Breast epithelium (tissue), 4 donors: Measurements from ENCODE around the gene CRB2. TPM values are rescaled to one million over a fixed set of nuclear protein-coding genes. Genes with fewer than 3 reads are reported as not detected.

Experiments used
- DNase-seq, 2 donors: peaks; one replicate each; pipeline ENCODE4 v3.0.0-alpha.2; 2019; ENCODE audit warnings: low spot score in 2 of 2
- H3K27ac ChIP-seq, 2 donors: fragments of 200-600 bp; sonication (generic) in 1 of 2; one replicate each; pipeline ENCODE4 v1.5.1; 2016 to 2019; ENCODE audit warnings: mild to moderate bottlenecking in 1 of 2
- H3K27me3 ChIP-seq, 2 donors: fragments of 200-600 bp; sonication (generic) in 1 of 2; one replicate each; pipeline versions ENCODE4 v1.5.1 to v1.6.0; 2017 to 2019; ENCODE audit warnings: control low read depth in 1 of 2, mild to moderate bottlenecking in 1 of 2
- H3K36me3 ChIP-seq: fragments of 200-600 bp; one replicate; pipeline ENCODE4 v1.5.1; 2019
- H3K4me1 ChIP-seq, 2 donors: fragments of 200-600 bp; sonication (generic); one replicate each; pipeline ENCODE4 v1.5.1; 2016 to 2019; ENCODE audit warnings: control low read depth in 1 of 2
- H3K4me3 ChIP-seq, 3 donors: fragments of 200-600 bp; sonication (generic); 1 replicate in 2 of 3; 2 replicates in 1 of 3; pipeline ENCODE4 v1.5.1; 2016 to 2019; ENCODE audit warnings: mild to moderate bottlenecking in 3 of 3, moderate library complexity in 2 of 3
- H3K9me3 ChIP-seq, 2 donors: fragments of 200-600 bp; sonication (generic) in 1 of 2; one replicate each; pipeline ENCODE4 v1.5.1; 2016 to 2019; ENCODE audit warnings: control low read depth in 1 of 2
- CTCF ChIP-seq, 3 donors: fragments of 450-650 bp; IDR thresholded peaks; one replicate each; pipeline ENCODE4 v1.5.1; 2016 to 2017; ENCODE audit warnings: antibody characterized with exemption in 3 of 3, mild to moderate bottlenecking in 3 of 3, moderate library complexity in 3 of 3
- POLR2A ChIP-seq: fragments of 450-650 bp; IDR thresholded peaks from one replicate; pipeline ENCODE4 v1.6.1; 2016; ENCODE audit warnings: antibody characterized with exemption, mild to moderate bottlenecking, moderate library complexity
- POLR2AphosphoS5 ChIP-seq, 3 donors: sonication (generic); formaldehyde crosslinking; IDR thresholded peaks; one replicate each; pipeline ENCODE4 v1.6.1; 2017; ENCODE audit warnings: antibody characterized with exemption in 3 of 3
- intact Hi-C: fragments of 100-400 bp; cut with DNase I; formaldehyde crosslinking; loops from one replicate; pipeline ENCODE4 v1.15.1; 2023; ENCODE audit warnings: low total_unique reads
- total RNA-seq, 3 donors: library from RNA; depleted of rRNA; stranded (reverse); fragments of >200 nt; gene quantifications; one replicate each; pipeline ENCODE4 v1.1.0, GENCODE V29; 2016

Gene CRB2
- total RNA-seq, 3 donors from 2014 or later = under 0.01 to 2.3 TPM; not detected in 1

- no peak for DNase-seq
- no peaks in the 10 kb centered on the region for H3K4me1 ChIP-seq
- H3K9me3 ChIP-seq = no peaks in the 10 kb centered on the region
- H3K4me3 ChIP-seq = no peak overlapping the region
- intact Hi-C loops = no loop called here
- no peak for TF ChIP-seq POLR2AphosphoS5 (IDR thresholded peaks at IDR 0.05)
- peaks cover 0 to 4% of the 10 kb centered on the region in 2 donors for H3K27me3 ChIP-seq
- no peak overlapping the region for H3K27ac ChIP-seq
- no peaks in the 10 kb centered on the region for H3K36me3 ChIP-seq
These were observed 3.0 kb upstream of the CRB2 start for GRCh38 chr9:123353041-123353440.

- Histone ChIP-seq H3K4me1 (no peaks in the 10 kb centered on the region), H3K4me3 (no peak overlapping the region), H3K27me3 (peaks cover 0 to 4% of the 10 kb centered on the region in 2 donors), H3K27ac (peak overlapping the region in 1 of 2 donors; percentile 4), H3K9me3 (no peaks in the 10 kb centered on the region), H3K36me3 (no peaks in the 10 kb centered on the region)
- TF ChIP-seq POLR2A = no peak
- peak; percentile 65 to 72 (median 72) for TF ChIP-seq CTCF (IDR thresholded peaks at IDR 0.05)
- peak in 1 of 2 donors; percentile 47 for DNase-seq
- intact Hi-C loops = no loop called here
These were observed 1.9 kb upstream of the CRB2 start for GRCh38 chr9:123353984-123354591.

GRCh38 chr9:123354806-123355508 is 1.0 kb upstream of the CRB2 start:
- no peaks in the 10 kb centered on the region for H3K4me1 ChIP-seq

GRCh38 chr9:123356851-123357742 is 1.1 kb downstream of the CRB2 start:
- Histone ChIP-seq H3K9me3 (no peaks in the 10 kb centered on the region), H3K4me3 (no peak overlapping the region), H3K27ac (no peak overlapping the region), H3K27me3 (no peaks in the 10 kb centered on the region), H3K36me3 (no peaks in the 10 kb centered on the region), H3K4me1 (no peaks in the 10 kb centered on the region)
- no peak for TF ChIP-seq POLR2AphosphoS5 (IDR thresholded peaks at IDR 0.05)
- no peak for TF ChIP-seq POLR2A
- no peak for TF ChIP-seq CTCF (IDR thresholded peaks at IDR 0.05)
- no peak for DNase-seq
- intact Hi-C loops = no loop called here

More at GRCh38 chr9:123354806-123355508, 1.0 kb upstream of the CRB2 start:
- TF ChIP-seq POLR2A (no peak), POLR2AphosphoS5 (IDR thresholded peaks at IDR 0.05) (no peak), CTCF (IDR thresholded peaks at IDR 0.05) (no peak)
- Histone ChIP-seq H3K4me3 (no peak overlapping the region), H3K27me3 (no peaks in the 10 kb centered on the region), H3K36me3 (no peaks in the 10 kb centered on the region), H3K27ac (peak overlapping the region in 1 of 2 donors; percentile 4), H3K9me3 (no peaks in the 10 kb centered on the region)
- peak in 1 of 2 donors; percentile 66 for DNase-seq
- intact Hi-C loops = no loop called here

GRCh38 chr9:123357743-123358059 is 1.7 kb downstream of the CRB2 start:
- H3K36me3 ChIP-seq = no peaks in the 10 kb centered on the region
- DNase-seq = no peak
- H3K9me3 ChIP-seq = no peaks in the 10 kb centered on the region
- no peak overlapping the region for H3K27ac ChIP-seq
- no peak overlapping the region for H3K4me3 ChIP-seq
- intact Hi-C loops = no loop called here
- no peaks in the 10 kb centered on the region for H3K4me1 ChIP-seq
- TF ChIP-seq POLR2AphosphoS5 (IDR thresholded peaks at IDR 0.05) (no peak), CTCF (IDR thresholded peaks at IDR 0.05) (no peak), POLR2A (no peak)
- no peaks in the 10 kb centered on the region for H3K27me3 ChIP-seq
